Measurements from ENCODE around the gene TMEM108. TPM values are rescaled to one million over a fixed set of nuclear protein-coding genes. Genes with fewer than 3 reads are reported as not detected.

Gene TMEM108
- total RNA-seq, 1 experiment from 2014 or later = not detected

DNA sequence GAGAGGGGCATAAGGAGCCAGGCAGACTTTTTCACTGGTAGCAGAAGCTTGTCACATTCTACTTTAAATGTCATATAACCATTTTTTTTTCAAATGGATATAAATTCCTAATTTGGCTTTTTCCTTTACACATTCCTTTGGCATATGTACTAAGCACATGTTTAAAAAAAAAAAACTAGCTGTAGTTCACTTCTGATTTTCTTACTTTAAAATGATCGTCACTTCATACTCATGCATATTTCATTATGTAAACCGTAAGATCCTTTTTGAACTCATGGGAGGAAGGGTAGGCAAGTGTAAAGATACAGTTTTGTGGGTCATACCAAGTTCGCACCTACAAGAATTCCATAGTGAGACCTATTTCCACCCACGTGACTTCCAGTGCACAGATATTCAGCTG, 316.5 kb downstream of the TMEM108 start:
- ChIA-PET POLR2A (no interaction called here), RAD21 (ENCODE audit: low non-redundant PET in 1 of 2, low total read pairs in 2 of 2, uncharacterized antibody in 2 of 2, unreplicated experiment in 2 of 2) (no interaction called here)
- H3K27me3 ChIP-seq (ENCODE audit: insufficient read depth, low read length) = peaks cover 47% of the 10 kb centered on the region

DNA sequence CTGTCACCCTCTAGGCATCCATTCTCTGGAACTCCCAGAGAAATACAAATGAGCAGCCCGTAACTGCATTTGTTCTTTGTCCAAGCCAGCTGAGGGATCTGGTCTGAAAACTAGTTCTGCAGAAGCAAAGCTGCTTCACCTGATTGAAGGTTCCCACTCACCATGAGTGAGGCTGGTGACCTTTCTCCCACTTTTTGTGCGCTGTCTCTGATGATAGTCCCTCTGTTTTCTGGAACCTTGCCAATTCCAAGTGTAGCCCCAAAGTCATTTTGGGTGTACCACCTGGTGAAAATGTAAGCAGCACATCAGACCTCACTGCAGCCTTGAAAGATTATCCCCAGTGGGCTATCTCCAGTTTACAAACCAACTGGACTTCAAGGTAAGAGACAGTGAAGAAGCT, 322.3 kb downstream of the TMEM108 start:
- ChIA-PET POLR2A (no interaction called here), RAD21 (ENCODE audit: low non-redundant PET in 1 of 2, low total read pairs in 2 of 2, uncharacterized antibody in 2 of 2, unreplicated experiment in 2 of 2) (no interaction called here), CTCF (no interaction called here)
- Histone ChIP-seq H3K36me3 (ENCODE audit: control insufficient read depth in 1 of 2, insufficient read depth in 2 of 2, low read length in 2 of 2) (no peaks in the 10 kb centered on the region), H3K79me2 (ENCODE audit: insufficient read depth, low read length) (no peaks in the 10 kb centered on the region), H4K20me1 (ENCODE audit: insufficient read depth) (no peaks in the 10 kb centered on the region), H3K9ac (ENCODE audit: low read length) (no peak overlapping the region), H2AFZ (ENCODE audit: low read depth, low read length, poor library complexity, severe bottlenecking) (no peak overlapping the region), H3K9me2 (ENCODE audit: insufficient read depth) (no peaks in the 10 kb centered on the region), H3K27me3 (ENCODE audit: insufficient read depth, low read length) (peaks cover 57% of the 10 kb centered on the region), H3K4me3 (replicated peaks in 1 of 2; ENCODE audit: low read depth in 1 of 2, low read length in 2 of 2) (no peak overlapping the region), H3K27ac (ENCODE audit: low read depth, low read length) (no peak overlapping the region), H3K9me3 (ENCODE audit: control insufficient read depth in 1 of 2, insufficient read depth in 1 of 2, low read depth in 1 of 2, low read length in 2 of 2) (peaks cover 0 to 5% of the 10 kb centered on the region in 2 experiments; a peak in 1 of 4 replicates), H3K4me2 (ENCODE audit: low read length) (no peak overlapping the region), H3K4me1 (ENCODE audit: control insufficient read depth in 1 of 2, insufficient read depth in 2 of 2, low read length in 2 of 2) (no peaks in the 10 kb centered on the region)
- no TSS peak for BruUV-seq (replicated peaks)
- DNase-seq (ENCODE audit: low read depth, low spot score) = no peak
- intact Hi-C loops (cut with micrococcal nuclease) = no loop called here
- no peak for ATAC-seq
- no peak for TF ChIP-seq EZH2 (IDR thresholded peaks at IDR 0.05)
- no peak for TF ChIP-seq JUND (IDR thresholded peaks at IDR 0.05)
- TF ChIP-seq ELF1 (IDR thresholded peaks at IDR 0.05; ENCODE audit: borderline replicate concordance, low read depth) = no peak
- TF ChIP-seq YY1 (IDR thresholded peaks at IDR 0.05; ENCODE audit: extremely low read depth, insufficient replicate concordance, low read depth, low read length) = no peak
- no peak for TF ChIP-seq TCF7L2 (IDR thresholded peaks at IDR 0.05; ENCODE audit: borderline replicate concordance, extremely low read depth, insufficient read depth, insufficient read length)
- no peak for TF ChIP-seq ZNF274 (IDR thresholded peaks at IDR 0.05; ENCODE audit: low read depth, low read length)
- no peak for TF ChIP-seq SP1 (IDR thresholded peaks at IDR 0.05; ENCODE audit: low read depth)
- TF ChIP-seq, protein P1, sequence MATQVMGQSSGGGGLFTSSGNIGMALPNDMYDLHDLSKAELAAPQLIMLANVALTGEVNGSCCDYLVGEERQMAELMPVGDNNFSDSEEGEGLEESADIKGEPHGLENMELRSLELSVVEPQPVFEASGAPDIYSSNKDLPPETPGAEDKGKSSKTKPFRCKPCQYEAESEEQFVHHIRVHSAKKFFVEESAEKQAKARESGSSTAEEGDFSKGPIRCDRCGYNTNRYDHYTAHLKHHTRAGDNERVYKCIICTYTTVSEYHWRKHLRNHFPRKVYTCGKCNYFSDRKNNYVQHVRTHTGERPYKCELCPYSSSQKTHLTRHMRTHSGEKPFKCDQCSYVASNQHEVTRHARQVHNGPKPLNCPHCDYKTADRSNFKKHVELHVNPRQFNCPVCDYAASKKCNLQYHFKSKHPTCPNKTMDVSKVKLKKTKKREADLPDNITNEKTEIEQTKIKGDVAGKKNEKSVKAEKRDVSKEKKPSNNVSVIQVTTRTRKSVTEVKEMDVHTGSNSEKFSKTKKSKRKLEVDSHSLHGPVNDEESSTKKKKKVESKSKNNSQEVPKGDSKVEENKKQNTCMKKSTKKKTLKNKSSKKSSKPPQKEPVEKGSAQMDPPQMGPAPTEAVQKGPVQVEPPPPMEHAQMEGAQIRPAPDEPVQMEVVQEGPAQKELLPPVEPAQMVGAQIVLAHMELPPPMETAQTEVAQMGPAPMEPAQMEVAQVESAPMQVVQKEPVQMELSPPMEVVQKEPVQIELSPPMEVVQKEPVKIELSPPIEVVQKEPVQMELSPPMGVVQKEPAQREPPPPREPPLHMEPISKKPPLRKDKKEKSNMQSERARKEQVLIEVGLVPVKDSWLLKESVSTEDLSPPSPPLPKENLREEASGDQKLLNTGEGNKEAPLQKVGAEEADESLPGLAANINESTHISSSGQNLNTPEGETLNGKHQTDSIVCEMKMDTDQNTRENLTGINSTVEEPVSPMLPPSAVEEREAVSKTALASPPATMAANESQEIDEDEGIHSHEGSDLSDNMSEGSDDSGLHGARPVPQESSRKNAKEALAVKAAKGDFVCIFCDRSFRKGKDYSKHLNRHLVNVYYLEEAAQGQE (IDR thresholded peaks at IDR 0.05; ENCODE audit: low read depth) = no peak

More for the DNA sequence above, 316.5 kb downstream of the TMEM108 start:
- BruUV-seq (replicated peaks) = no TSS peak
- no peak overlapping the region for H3K4me2 ChIP-seq (ENCODE audit: low read length)
- H2AFZ ChIP-seq (ENCODE audit: low read depth, low read length, poor library complexity, severe bottlenecking) = no peak overlapping the region
- no peaks in the 10 kb centered on the region for H3K9me2 ChIP-seq (ENCODE audit: insufficient read depth)
- no peaks in the 10 kb centered on the region for H3K79me2 ChIP-seq (ENCODE audit: insufficient read depth, low read length)
- peaks cover 0 to 5% of the 10 kb centered on the region in 2 experiments; a peak in 1 of 4 replicates for H3K9me3 ChIP-seq (ENCODE audit: control insufficient read depth in 1 of 2, insufficient read depth in 1 of 2, low read depth in 1 of 2, low read length in 2 of 2)
- H3K4me3 ChIP-seq (replicated peaks in 1 of 2; ENCODE audit: low read depth in 1 of 2, low read length in 2 of 2) = no peak overlapping the region
- no peaks in the 10 kb centered on the region for H3K4me1 ChIP-seq (ENCODE audit: control insufficient read depth in 1 of 2, insufficient read depth in 2 of 2, low read length in 2 of 2)
- H3K36me3 ChIP-seq (ENCODE audit: control insufficient read depth in 1 of 2, insufficient read depth in 2 of 2, low read length in 2 of 2) = no peaks in the 10 kb centered on the region
- no peak overlapping the region for H3K9ac ChIP-seq (ENCODE audit: low read length)
- no peak for DNase-seq (ENCODE audit: low read depth, low spot score)
- CTCF ChIA-PET = no interaction called here
- no peaks in the 10 kb centered on the region for H4K20me1 ChIP-seq (ENCODE audit: insufficient read depth)
- no peak for TF ChIP-seq YY1 (IDR thresholded peaks at IDR 0.05; ENCODE audit: extremely low read depth, insufficient replicate concordance, low read depth, low read length)
- no peak for TF ChIP-seq SRF (IDR thresholded peaks at IDR 0.05; ENCODE audit: low read depth)
- TF ChIP-seq, protein P1 (IDR thresholded peaks at IDR 0.05; ENCODE audit: low read depth) = no peak
- ATAC-seq = no peak
- intact Hi-C loops (cut with micrococcal nuclease) = no loop called here
- no peak overlapping the region for H3K27ac ChIP-seq (ENCODE audit: low read depth, low read length)
